ENCODE data around the gene ATP2A2.
A peak's percentile ranks its signal among the peaks of the same experiment; 100 is the strongest.
"Not testable (repeated sequence)": the region's sequence is repeated elsewhere in the genome, so short reads cannot be mapped to it uniquely, and the experiment has no call there.

Gene ATP2A2

DNA sequence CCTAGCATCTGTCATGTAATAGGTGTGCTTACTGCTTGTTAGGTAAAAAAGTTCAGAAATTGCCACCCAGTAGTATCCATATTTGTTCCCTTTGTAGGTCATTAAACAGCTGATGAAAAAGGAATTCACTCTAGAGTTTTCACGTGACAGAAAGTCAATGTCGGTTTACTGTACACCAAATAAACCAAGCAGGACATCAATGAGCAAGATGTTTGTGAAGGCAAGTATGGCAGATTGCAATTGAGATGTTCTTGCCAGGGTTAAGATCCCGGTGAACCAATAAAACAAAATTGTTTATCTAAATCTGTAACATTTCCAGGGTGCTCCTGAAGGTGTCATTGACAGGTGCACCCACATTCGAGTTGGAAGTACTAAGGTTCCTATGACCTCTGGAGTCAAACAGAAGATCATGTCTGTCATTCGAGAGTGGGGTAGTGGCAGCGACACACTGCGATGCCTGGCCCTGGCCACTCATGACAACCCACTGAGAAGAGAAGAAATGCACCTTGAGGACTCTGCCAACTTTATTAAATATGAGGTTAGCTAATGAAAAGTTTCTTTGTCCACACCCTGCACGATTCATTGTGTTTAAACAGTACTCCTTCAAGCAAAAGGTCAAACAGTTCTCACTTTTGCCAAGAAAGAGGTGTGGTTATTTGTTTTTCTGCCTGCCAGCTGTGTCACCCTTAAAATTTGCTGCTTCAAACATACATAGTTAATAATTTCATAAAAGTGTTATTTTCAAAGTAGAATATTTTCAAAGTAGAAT is 58.3 kb downstream of the ATP2A2 start:
- no peak for DNase-seq (ENCODE audit: insufficient read length, low spot score)
- no peak for FAIRE-seq

DNA sequence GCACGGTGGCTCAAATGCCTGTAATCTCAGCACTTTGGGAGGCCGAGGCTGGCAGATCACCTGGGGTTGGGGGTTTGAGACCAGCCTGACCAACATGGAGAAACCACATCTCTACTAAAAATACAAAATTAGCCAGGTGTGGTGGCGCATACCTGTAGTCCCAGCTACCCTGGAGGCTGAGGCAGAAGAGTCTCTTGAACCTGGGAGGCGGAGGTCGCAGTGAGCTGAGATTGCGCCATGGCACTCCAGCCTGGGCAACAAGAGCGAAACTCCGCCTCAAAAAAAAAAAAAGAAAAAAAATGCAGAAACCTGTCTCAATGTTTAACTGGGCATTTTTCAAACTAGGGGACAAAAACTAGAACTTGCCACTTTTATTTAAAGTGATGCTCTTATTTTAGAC is 59.2 kb downstream of the ATP2A2 start:
- not testable (repeated sequence) for DNase-seq (ENCODE audit: insufficient read length, low spot score); FAIRE-seq

DNA sequence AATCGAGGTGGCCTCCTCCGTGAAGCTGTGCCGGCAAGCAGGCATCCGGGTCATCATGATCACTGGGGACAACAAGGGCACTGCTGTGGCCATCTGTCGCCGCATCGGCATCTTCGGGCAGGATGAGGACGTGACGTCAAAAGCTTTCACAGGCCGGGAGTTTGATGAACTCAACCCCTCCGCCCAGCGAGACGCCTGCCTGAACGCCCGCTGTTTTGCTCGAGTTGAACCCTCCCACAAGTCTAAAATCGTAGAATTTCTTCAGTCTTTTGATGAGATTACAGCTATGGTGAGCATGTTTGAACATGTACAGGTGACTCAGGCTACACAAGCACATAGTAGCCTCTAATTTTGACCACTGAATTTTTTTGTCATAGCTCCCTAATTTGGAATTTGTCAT is 59.7 kb downstream of the ATP2A2 start:
- FAIRE-seq (no peak), DNase-seq (ENCODE audit: insufficient read length, low spot score) (no peak)

DNA sequence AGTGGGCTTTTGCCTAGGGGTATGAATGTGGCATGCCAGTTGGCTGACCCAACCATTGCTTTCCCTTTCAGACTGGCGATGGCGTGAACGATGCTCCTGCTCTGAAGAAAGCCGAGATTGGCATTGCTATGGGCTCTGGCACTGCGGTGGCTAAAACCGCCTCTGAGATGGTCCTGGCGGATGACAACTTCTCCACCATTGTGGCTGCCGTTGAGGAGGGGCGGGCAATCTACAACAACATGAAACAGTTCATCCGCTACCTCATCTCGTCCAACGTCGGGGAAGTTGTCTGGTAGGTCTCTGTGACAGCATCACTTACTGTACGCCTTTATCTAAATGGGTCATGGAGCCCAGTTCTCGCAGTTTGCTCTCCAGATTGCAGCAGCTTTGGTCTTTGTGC is 61.1 kb downstream of the ATP2A2 start:
- no peak for DNase-seq (ENCODE audit: insufficient read length, low spot score)

DNA sequence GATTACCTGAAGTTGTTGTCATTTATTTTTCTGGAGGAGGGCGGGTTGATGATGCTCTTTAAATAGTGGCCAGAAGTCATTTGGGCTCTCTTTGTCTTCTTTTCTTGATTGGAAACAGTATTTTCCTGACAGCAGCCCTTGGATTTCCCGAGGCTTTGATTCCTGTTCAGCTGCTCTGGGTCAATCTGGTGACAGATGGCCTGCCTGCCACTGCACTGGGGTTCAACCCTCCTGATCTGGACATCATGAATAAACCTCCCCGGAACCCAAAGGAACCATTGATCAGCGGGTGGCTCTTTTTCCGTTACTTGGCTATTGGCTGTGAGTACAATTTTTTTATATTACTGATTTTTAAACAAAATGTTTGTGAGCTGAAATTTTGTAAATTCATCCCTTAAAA is 62.1 kb downstream of the ATP2A2 start:
- FAIRE-seq (no peak), DNase-seq (ENCODE audit: insufficient read length, low spot score) (no peak)

More for the DNA sequence above, 61.1 kb downstream of the ATP2A2 start:
- FAIRE-seq = no peak

DNA sequence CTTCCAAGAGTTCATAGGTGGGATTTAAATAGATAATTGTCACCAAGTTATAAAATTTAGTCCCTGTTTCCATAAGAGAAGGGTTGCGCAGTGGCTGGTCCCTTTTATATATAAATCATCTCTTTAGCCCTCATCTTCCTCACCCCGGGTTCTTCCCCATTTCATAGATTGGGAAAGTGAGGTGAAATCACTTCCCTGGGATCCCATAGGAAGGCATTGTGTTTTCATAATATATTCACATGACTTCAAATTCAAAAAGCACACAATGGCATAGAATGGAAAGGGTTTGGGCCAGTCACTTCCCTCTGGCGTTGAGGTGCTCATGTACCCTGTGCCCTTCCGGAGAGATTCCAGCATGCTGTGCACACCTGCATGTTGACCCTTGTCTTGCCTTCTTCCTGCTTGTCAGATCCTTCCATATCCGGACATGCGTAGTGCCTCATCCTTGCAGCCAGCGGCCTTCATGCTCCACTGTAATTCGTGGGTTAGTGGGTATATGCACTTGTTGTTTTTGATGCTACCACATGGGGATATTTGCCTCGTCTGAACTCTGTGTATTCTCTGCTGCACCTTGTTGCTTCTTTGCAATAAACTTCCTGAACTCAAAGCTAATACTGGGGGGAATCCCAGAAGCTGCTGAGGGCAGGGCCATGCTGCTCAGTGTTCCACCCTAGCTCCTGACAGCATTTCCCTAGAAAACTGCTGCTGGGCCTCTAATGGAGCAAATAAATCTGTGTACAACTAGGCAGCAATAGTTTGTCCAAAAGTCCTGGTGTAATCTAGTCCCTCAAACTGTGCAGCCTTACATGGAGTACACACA is 62.9 kb downstream of the ATP2A2 start:
- no peak for FAIRE-seq
- no peak for DNase-seq (ENCODE audit: insufficient read length, low spot score)

DNA sequence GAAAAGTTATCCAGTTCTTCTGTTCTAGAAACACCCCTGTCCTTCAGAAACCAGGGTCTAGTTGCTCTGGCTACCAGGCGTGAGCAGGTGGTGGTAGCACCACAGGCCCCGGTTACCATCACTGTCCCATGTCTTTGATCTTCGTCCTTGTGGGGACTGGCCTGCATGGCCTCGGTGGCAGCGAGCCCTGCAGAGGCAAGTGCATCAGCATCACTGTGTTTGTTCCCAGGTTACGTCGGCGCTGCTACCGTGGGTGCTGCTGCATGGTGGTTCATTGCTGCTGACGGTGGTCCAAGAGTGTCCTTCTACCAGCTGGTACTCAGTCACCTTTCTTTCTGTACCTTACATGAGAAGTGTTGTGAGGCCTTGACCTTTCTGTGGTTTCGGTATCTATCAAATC is 63.6 kb downstream of the ATP2A2 start:
- FAIRE-seq (no peak), DNase-seq (ENCODE audit: insufficient read length, low spot score) (no peak)

DNA sequence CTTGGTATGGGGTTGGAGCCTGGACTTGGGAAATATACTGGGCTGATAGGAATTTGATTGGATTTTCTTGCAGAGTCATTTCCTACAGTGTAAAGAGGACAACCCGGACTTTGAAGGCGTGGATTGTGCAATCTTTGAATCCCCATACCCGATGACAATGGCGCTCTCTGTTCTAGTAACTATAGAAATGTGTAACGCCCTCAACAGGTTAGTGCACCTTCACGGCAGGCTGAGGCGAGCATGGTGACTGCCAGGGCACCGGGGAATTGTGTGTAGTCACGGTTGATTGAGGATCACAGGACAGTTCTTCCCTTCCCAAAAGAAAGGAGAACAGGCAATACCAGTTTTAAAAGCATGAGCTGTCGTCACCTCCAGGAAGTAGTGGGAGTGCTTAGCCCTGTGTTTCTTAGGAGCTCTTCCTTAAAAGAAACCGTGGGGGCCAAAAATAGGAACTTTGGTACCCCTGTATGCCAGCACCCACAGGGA is 64.2 kb downstream of the ATP2A2 start:
- no peak for DNase-seq (ENCODE audit: insufficient read length, low spot score)
- FAIRE-seq = no peak

DNA sequence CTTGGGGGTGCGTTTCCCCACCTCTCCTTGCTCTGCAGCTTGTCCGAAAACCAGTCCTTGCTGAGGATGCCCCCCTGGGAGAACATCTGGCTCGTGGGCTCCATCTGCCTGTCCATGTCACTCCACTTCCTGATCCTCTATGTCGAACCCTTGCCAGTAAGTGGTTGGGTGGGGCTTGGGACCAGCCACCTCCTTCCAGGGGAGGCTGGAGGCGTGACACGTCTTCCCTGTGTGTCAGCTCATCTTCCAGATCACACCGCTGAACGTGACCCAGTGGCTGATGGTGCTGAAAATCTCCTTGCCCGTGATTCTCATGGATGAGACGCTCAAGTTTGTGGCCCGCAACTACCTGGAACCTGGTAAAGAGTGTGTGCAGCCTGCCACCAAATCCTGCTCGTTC is 64.9 kb downstream of the ATP2A2 start:
- FAIRE-seq (no peak), DNase-seq (ENCODE audit: insufficient read length, low spot score) (no peak)

DNA sequence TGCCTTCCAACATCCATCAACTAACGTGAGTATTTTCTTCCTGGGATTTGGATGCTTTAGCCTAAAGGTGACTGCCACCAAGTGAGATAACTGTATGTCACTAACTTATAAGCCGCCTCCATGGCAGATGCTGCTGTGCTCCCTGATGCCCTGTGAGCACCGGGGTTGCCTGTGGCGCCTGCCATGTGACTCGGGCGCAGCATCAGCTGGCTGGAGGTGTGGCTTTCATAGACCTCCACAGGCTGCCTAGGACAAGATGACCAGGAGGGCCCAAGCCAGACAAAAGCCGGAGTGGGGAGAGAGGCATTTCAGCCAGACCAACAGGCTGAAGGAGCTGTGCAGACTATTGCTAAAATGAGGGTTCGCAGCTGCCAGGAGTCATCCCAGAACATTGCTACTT is 66.7 kb downstream of the ATP2A2 start:
- DNase-seq (ENCODE audit: insufficient read length, low spot score) (no peak), FAIRE-seq (no peak)

DNA sequence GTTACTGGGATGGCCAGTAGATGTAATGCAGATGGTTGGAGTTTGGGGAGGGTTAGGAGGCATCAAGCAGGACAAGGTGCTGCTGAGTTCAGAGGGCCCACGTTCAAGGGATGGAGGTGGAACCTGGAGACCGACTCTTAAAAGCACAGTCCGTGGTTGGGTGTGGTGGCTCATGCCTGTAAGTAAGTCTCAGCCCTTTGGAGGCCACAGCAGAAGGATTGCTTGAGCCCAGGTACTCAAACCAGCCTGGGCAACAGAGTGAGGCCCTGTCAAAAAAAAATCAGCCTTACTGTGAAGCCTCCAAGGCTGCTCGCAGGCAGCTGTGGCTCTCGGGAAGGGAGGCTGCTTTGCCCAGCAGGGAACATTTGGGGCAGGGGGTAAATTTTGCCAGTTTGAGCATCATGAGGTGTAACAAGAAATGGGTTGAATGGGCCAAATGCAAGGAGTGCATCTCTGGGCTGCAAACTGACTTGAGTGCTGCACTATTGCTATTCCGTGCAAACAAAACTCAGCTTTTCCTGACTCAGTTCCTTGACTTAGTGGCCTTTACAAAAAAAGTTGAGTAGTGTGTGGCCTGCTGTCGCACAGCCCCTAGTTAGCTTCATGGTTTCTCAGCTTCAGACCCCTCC is 67.5 kb downstream of the ATP2A2 start:
- FAIRE-seq (no peak), DNase-seq (ENCODE audit: insufficient read length, low spot score) (no peak)

DNA sequence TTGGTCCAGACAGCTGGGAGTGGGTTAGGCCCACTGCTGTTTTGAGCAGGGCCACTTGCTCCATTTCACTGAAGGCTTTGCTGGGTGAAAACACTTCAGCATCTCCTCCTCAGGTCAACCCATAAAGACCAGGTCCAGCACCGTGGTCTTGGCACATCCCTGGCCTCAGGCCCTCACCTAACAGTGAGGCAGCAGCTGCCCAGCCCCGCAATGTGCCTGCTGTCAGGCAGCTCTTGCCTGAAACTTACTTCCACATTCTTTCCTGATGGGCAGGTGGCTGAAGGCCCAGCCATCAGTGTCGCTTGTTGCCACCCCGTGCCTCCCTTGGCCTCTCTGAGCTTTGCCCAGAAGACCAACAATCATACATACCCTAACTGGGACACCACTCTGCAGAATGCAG is 68.0 kb downstream of the ATP2A2 start:
- no peak for FAIRE-seq
- DNase-seq (ENCODE audit: insufficient read length, low spot score) = no peak

DNA sequence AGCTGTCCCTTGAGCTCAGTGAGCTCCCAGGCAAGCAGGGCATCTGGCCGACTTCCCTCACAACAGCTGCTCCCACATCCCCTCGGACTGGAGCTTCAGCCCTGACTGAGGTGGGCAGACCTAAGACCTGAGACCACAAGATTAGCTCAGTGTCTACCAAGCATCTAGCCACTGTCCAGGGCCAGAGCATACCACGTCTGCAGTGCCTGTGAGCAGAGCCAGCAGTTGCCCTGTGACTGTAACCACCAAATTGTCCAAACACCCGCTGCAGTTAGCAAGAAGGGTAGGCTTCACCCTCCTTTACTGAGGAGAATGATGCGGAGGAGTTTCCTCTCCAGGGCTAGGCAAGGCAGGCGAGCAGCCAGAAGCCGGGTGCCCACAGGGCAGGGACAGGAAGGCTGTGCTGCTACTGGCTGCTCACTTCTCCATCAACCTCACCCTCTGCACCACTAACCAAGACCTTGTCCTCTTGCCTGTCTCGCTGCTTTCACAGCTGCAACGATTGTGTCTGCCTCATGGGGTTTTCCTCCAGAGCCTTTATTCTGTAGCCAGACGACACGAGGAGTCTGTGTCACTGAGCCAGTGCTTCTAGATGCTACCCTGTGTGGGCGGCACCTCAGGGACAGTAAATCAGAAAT is 68.6 kb downstream of the ATP2A2 start:
- no peak for DNase-seq (ENCODE audit: insufficient read length, low spot score)
- FAIRE-seq = no peak

DNA sequence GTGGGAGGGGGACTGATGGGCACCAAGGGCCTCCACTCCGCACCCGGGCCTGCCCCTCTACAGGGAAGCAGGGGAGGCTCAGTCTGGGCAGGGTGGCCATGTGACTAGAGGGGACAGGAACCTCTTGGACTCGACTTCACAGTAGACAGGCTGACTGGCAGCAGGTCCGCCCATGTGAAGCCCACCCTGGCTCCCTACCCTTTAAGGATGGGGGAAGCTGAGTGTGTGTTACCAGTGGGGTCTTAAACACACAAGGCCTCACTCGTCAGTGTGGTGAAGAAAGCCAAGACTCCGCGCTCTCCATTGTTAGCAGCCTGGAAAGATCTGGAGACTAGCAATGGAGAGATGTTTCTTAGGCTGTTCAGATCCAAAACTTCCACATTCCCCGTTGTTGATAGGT is 70.1 kb downstream of the ATP2A2 start:
- FAIRE-seq (no peak), DNase-seq (ENCODE audit: insufficient read length, low spot score) (no peak)

DNA sequence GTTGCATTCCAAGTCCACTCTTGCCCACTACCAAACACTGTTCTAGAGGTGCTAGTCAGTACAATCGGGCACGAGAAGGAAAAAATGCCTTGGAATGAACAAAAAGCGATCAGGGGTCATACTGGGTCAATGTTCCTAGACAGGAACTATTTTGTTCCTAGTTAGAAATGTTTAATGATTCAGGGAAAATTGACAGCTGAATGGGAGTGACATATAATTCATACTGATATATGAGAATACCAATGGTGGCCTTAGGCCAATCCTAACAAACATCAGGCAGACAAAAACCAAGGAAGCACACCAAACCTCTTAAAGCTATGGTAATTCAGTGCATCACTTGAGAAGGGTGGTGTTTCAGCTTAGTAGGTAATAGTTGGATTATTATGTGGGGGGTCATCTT is 71.4 kb downstream of the ATP2A2 start:
- DNase-seq (ENCODE audit: insufficient read length, low spot score) (no peak), FAIRE-seq (no peak)

DNA sequence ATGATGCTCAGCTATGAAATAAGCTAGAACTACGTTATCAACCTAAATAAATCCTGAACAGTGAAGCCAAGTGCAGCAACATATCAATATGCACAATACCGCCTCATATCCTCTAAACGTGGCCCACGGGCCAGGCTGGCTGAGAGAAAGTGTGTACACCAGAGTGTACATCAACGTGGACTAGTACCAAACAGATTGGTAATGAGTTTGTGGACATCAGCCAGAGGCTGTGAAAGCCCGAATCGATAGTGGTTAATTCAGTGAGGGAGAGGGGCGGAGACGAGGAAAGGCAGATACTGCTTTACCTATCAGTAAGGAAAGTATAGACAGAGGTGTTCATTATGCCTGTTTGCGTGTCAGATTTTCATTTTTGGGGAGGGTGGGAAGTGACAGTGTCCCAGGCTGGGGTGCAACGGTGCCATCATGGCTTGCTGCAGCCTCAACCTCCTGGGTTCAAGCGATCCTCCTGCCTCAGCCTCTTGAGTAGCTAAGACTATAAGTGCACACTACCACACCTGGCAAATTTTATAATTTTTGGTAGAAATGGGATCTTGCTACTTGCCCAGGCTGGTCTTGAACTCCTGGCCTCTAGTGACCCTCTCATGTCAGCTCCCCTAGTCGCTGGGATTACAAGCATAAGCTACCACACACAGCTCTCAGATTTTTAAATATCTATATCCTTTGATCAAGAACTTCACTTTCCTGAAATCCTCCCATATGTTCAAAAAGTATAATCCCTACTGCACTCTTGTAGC is 72.3 kb downstream of the ATP2A2 start:
- DNase-seq (ENCODE audit: insufficient read length, low spot score) (no peak), FAIRE-seq (no peak)

DNA sequence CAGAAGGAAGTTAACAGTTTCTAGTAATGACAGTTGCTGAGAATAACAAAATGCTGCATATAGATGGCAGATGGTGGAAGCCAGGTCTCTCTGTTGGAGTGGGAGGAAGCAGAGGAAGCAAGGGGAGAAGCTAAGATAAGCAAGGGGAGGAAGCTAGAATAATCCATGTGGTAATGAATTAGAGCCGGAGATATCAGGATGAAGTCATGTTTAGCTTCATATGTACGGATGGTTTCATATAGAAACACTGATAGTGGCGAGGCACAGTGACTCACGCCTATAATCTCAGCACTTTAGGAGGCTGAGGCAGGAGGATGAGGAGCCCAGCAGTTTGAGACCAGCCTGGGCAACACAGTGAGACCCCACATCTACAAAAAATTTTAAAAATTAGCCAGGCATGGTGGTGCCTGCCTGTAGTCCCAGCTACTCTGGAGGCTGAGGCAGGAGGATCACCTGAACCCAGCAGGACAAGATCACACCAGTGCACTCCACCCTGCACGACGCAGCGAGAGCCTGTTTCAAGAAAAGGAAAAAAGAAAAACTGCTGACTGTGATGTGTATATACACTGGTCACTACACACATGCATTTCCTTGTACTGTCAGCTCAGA is 73.2 kb downstream of the ATP2A2 start:
- FAIRE-seq = no peak
- no peak for DNase-seq (ENCODE audit: insufficient read length, low spot score)

DNA sequence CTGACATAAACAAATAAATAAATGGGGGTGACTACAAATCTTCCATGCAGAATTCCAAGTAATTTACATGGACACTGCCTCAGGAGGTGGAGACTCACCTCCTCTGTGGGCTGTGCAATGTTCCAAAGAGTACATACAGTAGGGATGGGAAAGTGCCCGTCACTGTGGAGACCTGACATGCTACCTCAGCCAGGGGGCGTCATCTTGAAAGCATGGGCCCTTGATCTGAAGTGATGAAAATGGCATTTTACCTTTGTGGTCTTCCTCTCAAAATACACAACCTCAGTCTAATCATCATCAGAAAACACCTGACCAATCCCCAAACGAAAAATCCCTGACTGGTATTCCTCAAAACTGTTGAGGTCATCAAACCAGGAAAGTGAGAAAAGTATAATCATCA is 74.0 kb downstream of the ATP2A2 start:
- no peak for DNase-seq (ENCODE audit: insufficient read length, low spot score)
- FAIRE-seq = peak; percentile 75

DNA sequence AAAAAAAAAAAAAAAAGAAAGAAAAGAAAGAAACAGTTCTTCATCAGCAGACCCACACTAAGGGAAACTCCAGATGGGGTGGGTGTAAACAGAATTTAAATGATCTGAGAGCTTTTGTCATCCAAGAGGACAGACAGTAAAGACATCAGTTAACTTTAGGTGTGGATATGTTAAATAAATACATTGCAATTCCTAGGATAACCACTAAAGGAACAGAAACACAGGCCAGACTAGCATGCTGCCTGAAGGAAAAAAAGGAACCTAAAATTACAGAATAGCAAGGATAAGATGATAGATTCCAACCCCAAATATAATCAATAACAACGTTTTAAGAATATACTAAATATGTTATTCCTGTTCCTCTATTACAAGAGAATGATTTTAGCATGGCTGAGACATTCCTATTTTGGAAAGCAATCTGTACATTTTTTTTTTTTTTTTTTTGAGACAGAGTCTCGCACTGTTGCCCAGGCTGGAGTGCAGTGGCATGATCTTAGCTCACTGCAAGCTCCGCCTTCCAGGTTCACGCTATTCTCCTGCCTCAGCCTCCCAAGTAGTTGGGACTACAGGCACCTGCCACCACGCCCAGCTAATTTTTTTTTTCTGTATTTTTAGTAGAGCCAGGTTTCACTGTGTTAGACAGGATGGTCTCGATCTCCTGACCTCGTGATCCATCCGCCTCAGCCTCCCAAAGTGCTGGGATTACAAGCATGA is 77.5 kb downstream of the ATP2A2 start:
- not testable (repeated sequence) for FAIRE-seq; DNase-seq (ENCODE audit: insufficient read length, low spot score)
